Mucosa of descending colon (tissue), 3 donors: ENCODE measurements around the gene ERN2. TPM values are rescaled to one million over a fixed set of nuclear protein-coding genes. Genes with fewer than 3 reads are reported as not detected.

ENCODE experiments used
- ATAC-seq: fragments of 200-7000 bp; cut with Tn5 transposase; one replicate; pipeline ENCODE4 v1.9.1; 2020; ENCODE audit warnings: mild to moderate bottlenecking, moderate library complexity
- DNase-seq, 3 donors: peaks; one replicate each; pipeline ENCODE4 v3.0.0-alpha.2; 2020
- H3K36me3 ChIP-seq: fragments of 200-600 bp; one replicate; pipeline ENCODE4 v1.8.0; 2021; ENCODE audit warnings: low read depth, mild to moderate bottlenecking
- H3K4me1 ChIP-seq: fragments of 200-600 bp; one replicate; pipeline ENCODE4 v1.8.0; 2021; ENCODE audit warnings: low read depth, mild to moderate bottlenecking
- H3K4me3 ChIP-seq: fragments of 200-600 bp; one replicate; pipeline ENCODE4 v1.8.0; 2021; ENCODE audit warnings: mild to moderate bottlenecking
- H3K9me3 ChIP-seq: fragments of 200-600 bp; one replicate; pipeline ENCODE4 v1.8.0; 2021; ENCODE audit warnings: mild to moderate bottlenecking
- CTCF ChIP-seq: fragments of 200-600 bp; IDR thresholded peaks from one replicate; pipeline ENCODE4 v1.8.0; 2022; ENCODE audit warnings: antibody characterized with exemption, mild to moderate bottlenecking
- intact Hi-C, 2 donors: fragments of 100-400 bp; cut with DNase I in 1 of 2; cut with micrococcal nuclease in 1 of 2; formaldehyde crosslinking; loops; one replicate each; pipeline versions ENCODE4 v1.11.0 to v1.11.1; 2022; cut with DNase I, micrococcal nuclease
- total RNA-seq, 3 donors: library from RNA; stranded (reverse); fragmentation: NEBNext Ultra II Directional in 2 of 3; extraction: Animal tissue kit (Norgen Biotek cat#: 25700) in 2 of 3; gene quantifications; one replicate each; pipeline versions ENCODE4 v1.2.1 to v1.2.4, GENCODE V29; 2021 to 2023
- donor health status: DM: no; HTN: no; CAD: no; lungs with moderate emphysema.
- donor health status: DM: no; HTN: no; CAD: no.
- donor health status: DM: no; HTN: yes; CAD: no.

Gene ERN2
- total RNA-seq, 3 donors from 2014 or later: 89.4 to 263 (median 154) TPM

DNA sequence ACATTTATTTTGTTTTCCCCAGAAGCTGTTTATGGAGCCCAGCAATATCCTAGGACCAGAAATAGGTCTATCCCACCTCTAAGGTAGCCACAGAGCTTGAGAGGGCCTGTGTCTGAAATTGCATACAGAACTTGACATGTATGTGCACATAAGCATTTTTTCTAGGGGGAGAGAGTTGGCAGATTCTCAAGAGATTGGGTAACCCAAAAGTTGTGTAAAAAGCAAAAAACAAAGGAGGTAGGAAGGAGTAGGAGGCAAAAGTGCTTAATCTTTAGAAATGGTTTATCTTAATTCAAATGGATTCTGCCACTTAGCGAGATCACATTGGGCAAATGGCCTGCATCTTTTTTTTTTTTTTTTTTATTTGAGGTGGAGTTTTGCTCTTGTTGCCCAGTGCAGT is 30.8 kb downstream of the ERN2 start:
- TF ChIP-seq CTCF: no peak
- H3K9me3 ChIP-seq: no peaks in the 10 kb centered on the region
- DNase-seq (no peak), ATAC-seq (no peak)
- H3K4me3 ChIP-seq: no peak overlapping the region
- H3K36me3 ChIP-seq: no peaks in the 10 kb centered on the region
- intact Hi-C loops: no loop called here
- H3K4me1 ChIP-seq: peaks cover 29% of the 10 kb centered on the region

DNA sequence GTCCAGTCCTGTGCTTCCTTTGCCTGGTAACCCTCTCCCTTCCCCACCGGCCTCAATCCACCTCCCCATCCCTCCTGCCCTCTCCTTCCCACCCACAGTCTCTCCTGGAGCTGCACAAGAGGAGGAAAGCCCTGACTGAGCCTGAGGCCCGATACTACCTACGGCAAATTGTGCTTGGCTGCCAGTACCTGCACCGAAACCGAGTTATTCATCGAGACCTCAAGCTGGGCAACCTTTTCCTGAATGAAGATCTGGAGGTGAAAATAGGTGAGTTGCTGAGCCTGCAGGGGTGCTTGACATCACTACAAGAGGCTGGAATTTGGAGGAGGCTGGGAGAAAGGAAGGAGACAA is 33.1 kb downstream of the ERN2 start:
- Histone ChIP-seq H3K4me1 (peaks cover 35% of the 10 kb centered on the region), H3K4me3 (no peak overlapping the region), H3K36me3 (no peaks in the 10 kb centered on the region), H3K9me3 (no peaks in the 10 kb centered on the region)
- DNase-seq (no peak), ATAC-seq (no peak)
- TF ChIP-seq CTCF: no peak
- intact Hi-C loops: no loop called here

GRCh38 chr16:23679274-23679985 is 33.6 kb downstream of the ERN2 start:
- intact Hi-C loops: no loop called here
- TF ChIP-seq CTCF: no peak
- no peaks in the 10 kb centered on the region for H3K36me3 ChIP-seq
- DNase-seq (peak; percentile 63 to 79 (median 69)), ATAC-seq (peak; percentile 66)
- H3K4me1 ChIP-seq: peaks cover 35% of the 10 kb centered on the region
- no peaks in the 10 kb centered on the region for H3K9me3 ChIP-seq
- H3K4me3 ChIP-seq: no peak overlapping the region

DNA sequence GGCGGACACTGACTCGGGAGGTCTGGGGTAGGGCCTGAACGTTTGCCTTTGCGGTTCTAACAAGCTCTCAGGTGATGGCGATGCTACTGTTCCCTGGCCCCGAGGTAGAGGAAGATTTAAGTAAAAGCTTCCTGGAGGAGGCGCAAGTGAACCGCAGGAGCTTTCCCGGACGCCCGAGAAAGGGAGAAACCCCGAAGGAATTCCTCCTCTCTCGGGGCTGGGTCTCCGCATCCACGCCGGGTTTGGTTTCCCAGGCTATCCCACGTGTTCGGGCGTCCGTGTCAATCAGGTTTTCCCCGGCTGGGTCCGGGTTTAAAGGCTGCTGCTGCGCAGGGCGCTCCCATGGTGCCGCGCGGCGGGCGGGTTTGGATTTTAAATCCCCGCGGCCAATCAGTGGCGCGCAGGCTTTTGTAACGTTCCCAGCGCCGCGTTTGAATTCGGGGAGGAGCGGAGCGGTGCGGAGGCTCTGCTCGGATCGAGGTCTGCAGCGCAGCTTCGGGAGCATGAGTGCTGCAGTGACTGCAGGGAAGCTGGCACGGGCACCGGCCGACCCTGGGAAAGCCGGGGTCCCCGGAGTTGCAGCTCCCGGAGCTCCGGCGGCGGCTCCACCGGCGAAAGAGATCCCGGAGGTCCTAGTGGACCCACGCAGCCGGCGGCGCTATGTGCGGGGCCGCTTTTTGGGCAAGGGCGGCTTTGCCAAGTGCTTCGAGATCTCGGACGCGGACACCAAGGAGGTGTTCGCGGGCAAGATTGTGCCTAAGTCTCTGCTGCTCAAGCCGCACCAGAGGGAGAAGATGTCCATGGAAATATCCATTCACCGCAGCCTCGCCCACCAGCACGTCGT is 34.4 kb downstream of the ERN2 start, which contains the start of gene PLK1:
Gene PLK1, plus strand, starts transcription at position 460 of the 844 bp plus-strand sequence. Its CDS starts 44 bp downstream, at position 504.
- TF ChIP-seq CTCF: no peak
- H3K4me1 ChIP-seq: peaks cover 35% of the 10 kb centered on the region
- H3K9me3 ChIP-seq: no peaks in the 10 kb centered on the region
- ATAC-seq: peak; percentile 91
- intact Hi-C loops: no loop called here
- H3K36me3 ChIP-seq: no peaks in the 10 kb centered on the region
- DNase-seq: peak; percentile 88 to 90 (median 90)
- H3K4me3 ChIP-seq: peak within 1 kb of the TSS; percentile 15

DNA sequence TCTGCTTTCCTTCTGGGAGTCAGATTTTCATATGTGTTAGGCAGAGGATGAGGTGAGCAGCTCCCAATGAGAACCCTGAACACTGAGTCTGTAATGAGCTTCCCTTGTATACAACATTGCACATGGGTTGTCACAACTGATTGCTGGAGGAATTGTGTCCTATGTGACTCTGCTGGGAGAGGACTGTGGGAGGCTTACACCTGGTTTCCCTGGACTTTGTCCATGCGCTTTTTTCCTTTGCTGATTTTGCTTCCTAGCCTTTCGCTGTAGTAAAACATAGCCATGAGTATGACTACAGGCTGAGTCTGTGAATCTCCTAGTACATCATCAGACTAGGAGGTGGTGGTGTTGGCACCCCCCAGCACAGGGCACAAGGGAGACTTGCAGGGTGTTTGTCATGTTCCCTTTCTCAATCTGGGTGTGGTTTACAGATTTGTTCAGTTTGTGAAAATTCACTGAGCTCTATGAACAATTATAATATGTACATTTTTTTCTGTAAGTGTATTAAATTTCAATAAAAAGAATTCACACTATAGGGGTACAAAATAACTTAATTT is 36.0 kb downstream of the ERN2 start:
- no peaks in the 10 kb centered on the region for H3K36me3 ChIP-seq
- no peak for DNase-seq
- peak; percentile 55 for ATAC-seq
- peaks cover 35% of the 10 kb centered on the region for H3K4me1 ChIP-seq
- no peak overlapping the region for H3K4me3 ChIP-seq
- intact Hi-C loops: no loop called here
- TF ChIP-seq CTCF: no peak
- no peaks in the 10 kb centered on the region for H3K9me3 ChIP-seq
